CD4-positive, alpha-beta memory T cell (primary cell): ENCODE measurements around the gene CYP11A1. TPM values are rescaled to one million over a fixed set of nuclear protein-coding genes. Genes with fewer than 3 reads are reported as not detected.

Experiments
- CTCF ChIA-PET: fragments of 350-600 bp; sonication (Branson Sonifier 250); formaldehyde crosslinking; loops from one replicate; lab custom pipeline; 2021; ENCODE audit warnings: inconsistent platforms; ENCODE audit not compliant: partially characterized antibody; lab: Charles Lee
- POLR2A ChIA-PET: fragments of 350-600 bp; sonication (Branson Sonifier 250); formaldehyde crosslinking; loops from one replicate; lab custom pipeline; 2021; ENCODE audit not compliant: partially characterized antibody; lab: Charles Lee
- DNase-seq, 5 donors: peaks; one replicate each; pipeline versions ENCODE4 v3.0.0 to v3.0.0-alpha.2; 2020 to 2022; ENCODE audit warnings: mixed read lengths in 1 of 5
- H3K27ac ChIP-seq: one replicate; pipeline ENCODE4 v1.7.0; 2013; ENCODE audit warnings: low read depth, low read length
- H3K27me3 ChIP-seq: 2 replicates; pipeline ENCODE4 v1.7.0; 2013; ENCODE audit warnings: mild to moderate bottlenecking, low read length, moderate library complexity; ENCODE audit not compliant: insufficient read depth
- H3K36me3 ChIP-seq: 2 replicates; pipeline ENCODE4 v1.7.0; 2013; ENCODE audit warnings: mild to moderate bottlenecking, low read length, moderate library complexity; ENCODE audit not compliant: insufficient read depth
- H3K4me1 ChIP-seq: 2 replicates; pipeline ENCODE4 v1.7.0; 2013; ENCODE audit warnings: mild to moderate bottlenecking, low read length, moderate library complexity; ENCODE audit not compliant: insufficient read depth
- H3K4me3 ChIP-seq, 2 donors: one replicate each; pipeline ENCODE4 v1.7.0; 2013; ENCODE audit warnings: low read length in 2 of 2, mild to moderate bottlenecking in 1 of 2
- H3K9me3 ChIP-seq, 2 donors: one replicate each; pipeline ENCODE4 v1.7.0; 2013; ENCODE audit warnings: low read length in 2 of 2, control low read depth in 1 of 2; ENCODE audit not compliant: control insufficient read depth in 1 of 2
- H3K27ac Mint-ChIP-seq, 7 donors: one replicate each; pipeline ENCODE4 v1.8.0; 2020 to 2021; ENCODE audit warnings: mixed read lengths in 7 of 7, mild to moderate bottlenecking in 6 of 7, inconsistent platforms in 3 of 7, moderate library complexity in 3 of 7
- H3K27me3 Mint-ChIP-seq, 2 donors: one replicate each; pipeline ENCODE4 v1.8.0; 2020 to 2021; ENCODE audit warnings: mixed read lengths in 2 of 2
- H3K36me3 Mint-ChIP-seq, 2 donors: one replicate each; pipeline ENCODE4 v1.8.0; 2020 to 2021; ENCODE audit warnings: mixed read lengths in 2 of 2, inconsistent platforms in 1 of 2, mild to moderate bottlenecking in 1 of 2
- H3K4me1 Mint-ChIP-seq, 4 donors: one replicate each; pipeline ENCODE4 v1.8.0; 2020 to 2021; ENCODE audit warnings: mixed read lengths in 4 of 4, mild to moderate bottlenecking in 1 of 4
- H3K4me3 Mint-ChIP-seq, 8 donors: one replicate each; pipeline ENCODE4 v1.8.0; 2020 to 2021; ENCODE audit warnings: mixed read lengths in 8 of 8, mild to moderate bottlenecking in 7 of 8, moderate library complexity in 6 of 8, inconsistent platforms in 3 of 8
- H3K9me3 Mint-ChIP-seq, 8 donors: one replicate each; pipeline ENCODE4 v1.8.0; 2020 to 2021; ENCODE audit warnings: mixed read lengths in 8 of 8, mild to moderate bottlenecking in 5 of 8, inconsistent platforms in 3 of 8, moderate library complexity in 1 of 8
- intact Hi-C: fragments of 100-400 bp; cut with micrococcal nuclease; formaldehyde crosslinking; loops from one replicate; pipeline ENCODE4 v1.15.1; 2023
- polyA plus RNA-seq, 2 donors: library from polyadenylated mRNA; unstranded; fragments of 300-500 nt; fragmentation: Illumina TruSeq; gene quantifications; one replicate each; pipeline ENCODE4 v1.2.3, GENCODE V29; 2021
- total RNA-seq, 2 experiments: library from RNA; stranded (reverse); gene quantifications; one replicate each; pipeline ENCODE4 v1.2.3, GENCODE V29; 2021

CYP11A1 gene
- total and polyA plus RNA-seq, 4 experiments from 2014 or later: not detected

- H3K4me1 Mint-ChIP-seq: peaks cover 11 to 24% (median 19%) of the 10 kb centered on the region in 4 donors
- POLR2A ChIA-PET: no interaction called here
- no peak overlapping the region for H3K27ac ChIP-seq
- intact Hi-C loops: loop anchor here (5.0 kb wide), 1 partner anchor 578 kb away; the partner anchor contains the start of gene RPP25
- no peaks in the 10 kb centered on the region for H3K27me3 ChIP-seq
- no peak overlapping the region for H3K4me3 ChIP-seq
- H3K27me3 Mint-ChIP-seq: no peaks in the 10 kb centered on the region
- CTCF ChIA-PET: interaction anchor here (1.1 to 21.8 kb wide), 5 partner anchors 24 to 389 kb away, joined by 3 to 550 read pairs (median 3); partner anchors contain the start of gene SEMA7A
- H3K4me1 ChIP-seq: peaks cover 28% of the 10 kb centered on the region
- no peaks in the 10 kb centered on the region for H3K36me3 ChIP-seq
- no peaks in the 10 kb centered on the region for H3K36me3 Mint-ChIP-seq
- peak overlapping the region in 1 of 7 donors; percentile 46 for H3K27ac Mint-ChIP-seq
- H3K9me3 ChIP-seq: no peaks in the 10 kb centered on the region
- peak in 2 of 5 donors; percentile 22 to 70 for DNase-seq
- no peak overlapping the region for H3K4me3 Mint-ChIP-seq
- H3K9me3 Mint-ChIP-seq: no peaks in the 10 kb centered on the region
Measured at GRCh38 chr15:74378848-74379247, 11.4 kb upstream of the CYP11A1 start.

- Histone ChIP-seq H3K4me3 (no peak overlapping the region), H3K4me1 (peaks cover 22% of the 10 kb centered on the region), H3K36me3 (no peaks in the 10 kb centered on the region), H3K27me3 (no peaks in the 10 kb centered on the region), H3K27ac (no peak overlapping the region), H3K9me3 (no peaks in the 10 kb centered on the region)
- intact Hi-C loops: loop anchor here (5.0 kb wide), 1 partner anchor 579 kb away; the partner anchor contains the start of gene RPP25
- H3K4me1 Mint-ChIP-seq: peaks cover 6 to 26% (median 15%) of the 10 kb centered on the region in 4 donors
- CTCF ChIA-PET: interaction anchor here (0.7 to 21.8 kb wide), 5 partner anchors 25 to 390 kb away, joined by 3 to 550 read pairs (median 4); partner anchors contain the start of gene SEMA7A
- H3K27ac Mint-ChIP-seq: peak overlapping the region in 1 of 7 donors; percentile 46
- H3K4me3 Mint-ChIP-seq: peak overlapping the region in 1 of 8 donors; percentile 35
- H3K27me3 Mint-ChIP-seq: no peaks in the 10 kb centered on the region
- no peak for DNase-seq
- H3K9me3 Mint-ChIP-seq: no peaks in the 10 kb centered on the region
- POLR2A ChIA-PET: no interaction called here
- no peaks in the 10 kb centered on the region for H3K36me3 Mint-ChIP-seq
Measured at GRCh38 chr15:74377831-74378766, 10.7 kb upstream of the CYP11A1 start.

GRCh38 chr15:74376825-74377581, 9.6 kb upstream of the CYP11A1 start:
- intact Hi-C loops: loop anchor here (5.0 kb wide), 1 partner anchor 580 kb away; the partner anchor contains the start of gene RPP25
- H3K4me3 ChIP-seq: no peak overlapping the region
- CTCF ChIA-PET: interaction anchor here (1.6 to 21.8 kb wide), 2 partner anchors 62 to 260 kb away, joined by 4 to 550 read pairs; partner anchors contain the start of gene SEMA7A
- no peak for DNase-seq
- Mint-ChIP-seq H3K36me3 (no peaks in the 10 kb centered on the region), H3K4me3 (no peak overlapping the region), H3K27ac (peak overlapping the region in 2 of 7 donors; percentile 15 to 21), H3K27me3 (no peaks in the 10 kb centered on the region), H3K4me1 (peaks cover 6 to 26% (median 15%) of the 10 kb centered on the region in 4 donors), H3K9me3 (peaks cover 0 to under 1% (median 0%) of the 10 kb centered on the region in 8 donors)
- H3K4me1 ChIP-seq: peaks cover 22% of the 10 kb centered on the region
- no peaks in the 10 kb centered on the region for H3K27me3 ChIP-seq
- no peaks in the 10 kb centered on the region for H3K36me3 ChIP-seq
- H3K9me3 ChIP-seq: no peaks in the 10 kb centered on the region
- POLR2A ChIA-PET: no interaction called here
- H3K27ac ChIP-seq: no peak overlapping the region

- H3K4me3 Mint-ChIP-seq: peak overlapping the region in 1 of 8 donors; percentile 49
- CTCF ChIA-PET: interaction anchor here (0.8 to 21.8 kb wide), 11 partner anchors 9 to 393 kb away, joined by 3 to 550 read pairs (median 6); partner anchors contain the start of genes CYP11A1 and SEMA7A
- no peak for DNase-seq
- intact Hi-C loops: loop anchor here (5.0 kb wide), 1 partner anchor 581 kb away; the partner anchor contains the start of gene RPP25
- H3K36me3 Mint-ChIP-seq: no peaks in the 10 kb centered on the region
- no peaks in the 10 kb centered on the region for H3K36me3 ChIP-seq
- POLR2A ChIA-PET: interaction anchor here (1.1 to 2.4 kb wide), 2 partner anchors 8 to 85 kb away, joined by 3 to 16 read pairs; partner anchors contain the start of gene UBL7
- no peak overlapping the region for H3K27ac ChIP-seq
- H3K4me3 ChIP-seq: no peak overlapping the region
- no peak overlapping the region for H3K27ac Mint-ChIP-seq
- H3K27me3 ChIP-seq: no peaks in the 10 kb centered on the region
- H3K27me3 Mint-ChIP-seq: no peaks in the 10 kb centered on the region
- H3K4me1 ChIP-seq: peaks cover 22% of the 10 kb centered on the region
- H3K4me1 Mint-ChIP-seq: peaks cover 6 to 26% (median 15%) of the 10 kb centered on the region in 4 donors
- H3K9me3 ChIP-seq: no peaks in the 10 kb centered on the region
- peaks cover 0 to 3% (median 0%) of the 10 kb centered on the region in 8 donors for H3K9me3 Mint-ChIP-seq
Measured at GRCh38 chr15:74376226-74376625, 8.8 kb upstream of the CYP11A1 start.

GRCh38 chr15:74375303-74375693, 7.9 kb upstream of the CYP11A1 start:
- no peak overlapping the region for H3K4me3 ChIP-seq
- POLR2A ChIA-PET: interaction anchor here (1.1 to 2.4 kb wide), 4 partner anchors 9 to 240 kb away, joined by 3 to 16 read pairs (median 6); partner anchors contain the start of genes CLK3, SEMA7A and UBL7
- no peaks in the 10 kb centered on the region for H3K9me3 ChIP-seq

GRCh38 chr15:74374648-74375302, 7.3 kb upstream of the CYP11A1 start:
- ChIA-PET CTCF (interaction anchor here (0.6 to 21.8 kb wide), 18 partner anchors 8 to 408 kb away, joined by 3 to 550 read pairs (median 6); partner anchors contain the start of genes CYP11A1, SEMA7A and UBL7), POLR2A (interaction anchor here (0.9 to 2.4 kb wide), 5 partner anchors 8 to 394 kb away, joined by 3 to 16 read pairs (median 5); partner anchors contain the start of genes CLK3, SEMA7A and UBL7)
- H3K27ac ChIP-seq: peak overlapping the region; percentile 3
- H3K27me3 ChIP-seq: no peaks in the 10 kb centered on the region
- Mint-ChIP-seq H3K36me3 (no peaks in the 10 kb centered on the region), H3K27ac (peak overlapping the region in 6 of 7 donors; percentile 32 to 83 (median 56)), H3K27me3 (peaks cover 3 to 8% of the 10 kb centered on the region in 2 donors), H3K9me3 (peaks cover 0 to 3% (median 0%) of the 10 kb centered on the region in 8 donors), H3K4me1 (peaks cover 6 to 26% (median 15%) of the 10 kb centered on the region in 4 donors), H3K4me3 (peak overlapping the region; percentile 78 to 88 (median 86))
- H3K9me3 ChIP-seq: no peaks in the 10 kb centered on the region
- intact Hi-C loops: loop anchor here (1.0 to 5.0 kb wide), 4 partner anchors 64 to 583 kb away; partner anchors contain the start of genes RPP25 and UBL7
- no peaks in the 10 kb centered on the region for H3K36me3 ChIP-seq
- peaks cover 22% of the 10 kb centered on the region for H3K4me1 ChIP-seq
- no peak for DNase-seq
- H3K4me3 ChIP-seq: peak overlapping the region; percentile 42 to 82

More at GRCh38 chr15:74375303-74375693, 7.9 kb upstream of the CYP11A1 start:
- CTCF ChIA-PET: interaction anchor here (0.8 to 21.8 kb wide), 16 partner anchors 7 to 394 kb away, joined by 3 to 550 read pairs (median 6); partner anchors contain the start of genes CYP11A1 and SEMA7A
- intact Hi-C loops: loop anchor here (5.0 kb wide), 1 partner anchor 582 kb away; the partner anchor contains the start of gene RPP25
- peaks cover 0 to 5% of the 10 kb centered on the region in 2 donors for H3K27me3 Mint-ChIP-seq
- peak overlapping the region; percentile 49 to 88 (median 84) for H3K4me3 Mint-ChIP-seq
- Histone ChIP-seq H3K27ac (no peak overlapping the region), H3K36me3 (no peaks in the 10 kb centered on the region), H3K4me1 (peaks cover 22% of the 10 kb centered on the region), H3K27me3 (no peaks in the 10 kb centered on the region)
- H3K4me1 Mint-ChIP-seq: peaks cover 6 to 26% (median 15%) of the 10 kb centered on the region in 4 donors
- H3K9me3 Mint-ChIP-seq: peaks cover 0 to 3% (median 0%) of the 10 kb centered on the region in 8 donors
- H3K27ac Mint-ChIP-seq: peak overlapping the region in 6 of 7 donors; percentile 9 to 83 (median 49)
- no peaks in the 10 kb centered on the region for H3K36me3 Mint-ChIP-seq
- DNase-seq: peak; percentile 71 to 83 (median 74)
